Activated CD8-positive, alpha-beta T cell treated with anti-CD3 and anti-CD28 coated beads for 36 hours (primary cell): ENCODE results near the gene KRTAP9-7. TPM values are rescaled to one million over a fixed set of nuclear protein-coding genes. Genes with fewer than 3 reads are reported as not detected.
A peak's percentile ranks its signal among the peaks of the same experiment; 100 is the strongest.

ENCODE experiments used
- ATAC-seq: fragments of 200-7000 bp; cut with Tn5 transposase; one replicate; pipeline ENCODE4 v1.10.0; 2021; ENCODE audit warnings: mild to moderate bottlenecking, moderate library complexity
- CTCF ChIA-PET: fragments of 350-600 bp; sonication (Branson Sonifier 250); formaldehyde crosslinking; loops from one replicate; lab custom pipeline; 2021; ENCODE audit warnings: antibody characterized with exemption; lab: Charles Lee
- POLR2A ChIA-PET: fragments of 350-600 bp; sonication (Branson Sonifier 250); formaldehyde crosslinking; loops from one replicate; lab custom pipeline; 2021; ENCODE audit warnings: antibody characterized with exemption; lab: Charles Lee
- DNase-seq: peaks from one replicate; pipeline ENCODE4 v3.0.0-alpha.2; 2020
- H3K27ac Mint-ChIP-seq: one replicate; pipeline ENCODE4 v1.8.0; 2021; ENCODE audit warnings: mild to moderate bottlenecking, mixed read lengths
- H3K27me3 Mint-ChIP-seq: one replicate; pipeline ENCODE4 v1.8.0; 2021; ENCODE audit warnings: mixed read lengths
- H3K36me3 Mint-ChIP-seq: one replicate; pipeline ENCODE4 v1.8.0; 2021; ENCODE audit warnings: low read depth, mixed read lengths
- H3K4me1 Mint-ChIP-seq: one replicate; pipeline ENCODE4 v1.8.0; 2021; ENCODE audit warnings: low read depth, mixed read lengths
- H3K4me3 Mint-ChIP-seq: one replicate; pipeline ENCODE4 v1.8.0; 2021; ENCODE audit warnings: mild to moderate bottlenecking, moderate library complexity, mixed read lengths
- H3K9me3 Mint-ChIP-seq: one replicate; pipeline ENCODE4 v1.8.0; 2021; ENCODE audit warnings: mixed read lengths
- intact Hi-C: fragments of 100-400 bp; cut with micrococcal nuclease; formaldehyde crosslinking; loops from one replicate; pipeline ENCODE4 v1.10.0; 2022
- total RNA-seq, 2 experiments: library from RNA; stranded (reverse); gene quantifications; one replicate each; pipeline ENCODE4 v1.2.3, GENCODE V29; 2021
- TF ChIP-seq, protein P1 (sequence below): fragments of 200-600 bp; IDR thresholded peaks from one replicate; pipeline ENCODE4 v1.8.0; 2022; ENCODE audit warnings: antibody characterized with exemption, mild to moderate bottlenecking

Gene KRTAP9-7
- total RNA-seq, 2 experiments from 2014 or later, result not detected

DNA sequence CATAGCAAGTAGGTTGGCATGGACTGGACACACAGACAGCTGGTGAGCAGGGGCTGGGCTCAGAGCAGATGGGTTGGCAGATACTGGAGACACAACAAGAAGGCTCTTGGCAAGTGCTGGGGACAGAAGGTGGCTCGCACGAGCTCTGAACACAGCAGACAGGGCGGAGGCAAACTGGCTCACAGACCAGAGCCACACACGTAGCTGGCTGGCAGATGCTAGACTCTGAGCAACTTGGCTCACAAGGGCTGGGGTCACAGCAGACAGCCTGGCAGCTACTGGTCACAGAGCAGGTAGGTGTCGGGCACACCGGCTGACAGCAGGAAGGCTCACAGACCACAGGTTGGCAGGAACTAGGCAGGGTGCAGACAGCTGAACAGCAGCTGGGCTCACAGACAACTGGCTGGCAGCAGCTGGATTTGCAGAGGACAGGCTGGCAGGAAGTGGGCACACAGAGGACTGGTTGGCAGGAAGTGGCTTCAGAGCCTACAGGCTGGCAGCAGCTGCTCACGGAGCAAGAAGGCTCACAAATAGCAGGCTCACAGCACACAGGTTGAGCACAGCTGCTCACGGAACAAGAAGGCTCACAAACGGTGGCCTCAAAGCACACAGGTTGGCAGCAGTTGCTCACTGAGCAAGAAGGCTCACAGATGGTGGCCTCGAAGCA, 32.9 kb downstream of the KRTAP9-7 start:
- Mint-ChIP-seq H3K27ac (peak overlapping the region; percentile 86), H3K36me3 (no peaks in the 10 kb centered on the region), H3K9me3 (no peaks in the 10 kb centered on the region), H3K4me3 (peak overlapping the region; percentile 54), H3K27me3 (no peaks in the 10 kb centered on the region), H3K4me1 (peaks cover 47% of the 10 kb centered on the region)
- ATAC-seq, result peak; percentile 79
- intact Hi-C loops, result no loop called here
- DNase-seq, result peak; percentile 73
- TF ChIP-seq, protein P1, sequence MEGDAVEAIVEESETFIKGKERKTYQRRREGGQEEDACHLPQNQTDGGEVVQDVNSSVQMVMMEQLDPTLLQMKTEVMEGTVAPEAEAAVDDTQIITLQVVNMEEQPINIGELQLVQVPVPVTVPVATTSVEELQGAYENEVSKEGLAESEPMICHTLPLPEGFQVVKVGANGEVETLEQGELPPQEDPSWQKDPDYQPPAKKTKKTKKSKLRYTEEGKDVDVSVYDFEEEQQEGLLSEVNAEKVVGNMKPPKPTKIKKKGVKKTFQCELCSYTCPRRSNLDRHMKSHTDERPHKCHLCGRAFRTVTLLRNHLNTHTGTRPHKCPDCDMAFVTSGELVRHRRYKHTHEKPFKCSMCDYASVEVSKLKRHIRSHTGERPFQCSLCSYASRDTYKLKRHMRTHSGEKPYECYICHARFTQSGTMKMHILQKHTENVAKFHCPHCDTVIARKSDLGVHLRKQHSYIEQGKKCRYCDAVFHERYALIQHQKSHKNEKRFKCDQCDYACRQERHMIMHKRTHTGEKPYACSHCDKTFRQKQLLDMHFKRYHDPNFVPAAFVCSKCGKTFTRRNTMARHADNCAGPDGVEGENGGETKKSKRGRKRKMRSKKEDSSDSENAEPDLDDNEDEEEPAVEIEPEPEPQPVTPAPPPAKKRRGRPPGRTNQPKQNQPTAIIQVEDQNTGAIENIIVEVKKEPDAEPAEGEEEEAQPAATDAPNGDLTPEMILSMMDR, result no peak
- CTCF ChIA-PET, result interaction anchor here (1.1 to 3.1 kb wide), 4 partner anchors 14 to 490 kb away, joined by 3 to 22 read pairs (median 6); no protein-coding TSS in a partner anchor
- POLR2A ChIA-PET, result interaction anchor here (0.6 to 1.1 kb wide), 2 partner anchors 10 to 33 kb away, joined by 3 read pairs; no protein-coding TSS in a partner anchor

DNA sequence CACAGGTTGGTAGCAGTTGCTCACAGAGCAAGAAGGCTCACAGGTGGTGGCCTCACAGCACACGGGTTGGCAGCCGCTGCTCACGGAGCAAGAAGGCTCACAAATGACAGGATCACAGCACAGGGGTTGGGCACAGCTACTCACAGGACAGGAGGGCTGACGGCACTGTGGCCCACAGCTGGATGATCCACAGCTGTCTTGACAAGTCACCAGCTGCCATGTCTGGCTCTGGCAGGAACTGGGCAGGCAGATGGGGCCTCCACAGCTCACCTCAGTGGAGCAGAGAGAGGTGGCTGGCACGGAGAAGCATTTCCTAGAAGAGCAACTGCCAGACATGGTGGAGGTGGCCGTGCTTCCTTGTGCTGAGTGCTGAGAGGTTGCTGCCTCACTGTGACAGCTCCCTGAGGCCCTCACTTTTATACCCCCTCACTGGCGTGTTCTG, 33.4 kb downstream of the KRTAP9-7 start, which contains the start of gene KRTAP16-1:
Gene KRTAP16-1, minus strand, starts transcription at position 392 of the 442 bp plus-strand sequence. Its CDS starts 56 bp downstream, at position 336.
- H3K9me3 Mint-ChIP-seq, result no peaks in the 10 kb centered on the region
- peaks cover 47% of the 10 kb centered on the region for H3K4me1 Mint-ChIP-seq
- ATAC-seq (peak; percentile 63), DNase-seq (peak; percentile 60)
- intact Hi-C loops, result no loop called here
- ChIA-PET POLR2A (interaction anchor here (0.6 to 1.1 kb wide), 2 partner anchors 9 to 32 kb away, joined by 3 read pairs; no protein-coding TSS in a partner anchor), CTCF (interaction anchor here (1.2 to 3.1 kb wide), 3 partner anchors 13 to 240 kb away, joined by 4 to 22 read pairs (median 7); no protein-coding TSS in a partner anchor)
- peak within 1 kb of the TSS; percentile 86 for H3K27ac Mint-ChIP-seq
- peak within 1 kb of the TSS; percentile 54 for H3K4me3 Mint-ChIP-seq
- TF ChIP-seq, protein P1, result no peak
- H3K27me3 Mint-ChIP-seq, result no peaks in the 10 kb centered on the region
- no peaks in the 10 kb centered on the region for H3K36me3 Mint-ChIP-seq

DNA sequence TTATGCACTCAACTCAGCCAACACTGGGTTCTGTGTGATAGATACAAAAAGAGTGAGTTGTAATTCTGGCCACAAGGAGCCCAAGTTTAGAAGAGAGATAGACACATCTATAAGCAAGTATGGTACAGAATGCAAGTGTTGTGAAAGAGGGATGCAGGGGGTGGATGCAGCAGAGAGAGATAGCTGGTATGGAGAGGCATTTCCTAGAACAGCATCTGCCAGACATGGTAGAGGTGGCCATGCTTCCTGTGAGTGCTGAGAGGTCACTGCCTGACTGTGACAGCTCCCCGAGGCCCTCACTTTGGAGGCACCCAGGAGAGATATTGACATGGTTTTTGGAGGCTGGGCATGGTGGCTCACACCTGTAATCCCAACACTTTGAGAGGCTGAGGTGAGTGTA, 35.6 kb downstream of the KRTAP9-7 start:
- Mint-ChIP-seq H3K4me3 (no peak overlapping the region), H3K4me1 (peaks cover 47% of the 10 kb centered on the region), H3K27ac (no peak overlapping the region), H3K27me3 (no peaks in the 10 kb centered on the region), H3K9me3 (no peaks in the 10 kb centered on the region), H3K36me3 (no peaks in the 10 kb centered on the region)
- POLR2A ChIA-PET, result no interaction called here
- intact Hi-C loops, result no loop called here
- TF ChIP-seq, protein P1, result no peak
- CTCF ChIA-PET, result no interaction called here
- ATAC-seq, result no peak
- no peak for DNase-seq

DNA sequence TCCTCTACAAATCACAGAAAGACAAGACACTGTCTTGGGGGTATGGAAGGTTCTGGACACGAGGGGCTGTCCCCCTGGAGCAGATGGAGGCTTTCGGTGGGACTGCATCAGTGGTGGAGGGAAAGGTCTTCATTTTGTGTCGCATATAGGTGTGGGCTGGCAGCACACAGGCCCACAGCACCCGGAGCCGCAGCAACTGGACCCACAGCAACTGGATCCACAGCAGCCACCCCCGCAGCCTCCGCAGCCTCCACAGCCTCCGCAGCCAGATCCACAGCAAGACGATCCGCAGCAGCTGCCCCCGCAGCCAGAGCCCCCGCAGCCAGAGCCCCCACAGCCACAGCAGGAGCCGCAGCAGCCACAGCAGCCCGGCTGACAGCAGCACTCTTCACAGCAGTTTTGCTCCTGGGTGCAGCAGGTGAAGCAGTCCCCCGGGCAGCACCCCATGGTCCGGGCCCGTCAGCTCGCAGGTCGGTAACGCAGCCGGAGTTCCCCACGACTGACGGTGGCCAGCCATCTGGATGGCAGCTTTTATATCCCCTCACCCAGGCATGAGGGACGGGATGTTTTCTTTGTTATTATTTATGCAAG, 39.8 kb downstream of the KRTAP9-7 start, which contains the start of gene KRTAP17-1:
Gene KRTAP17-1, minus strand, starts transcription at position 507 of the 591 bp plus-strand sequence. Its CDS starts 60 bp downstream, at position 447.
- ATAC-seq, result no peak
- Mint-ChIP-seq H3K36me3 (no peaks in the 10 kb centered on the region), H3K9me3 (peaks cover 9% of the 10 kb centered on the region), H3K4me1 (peaks cover 10% of the 10 kb centered on the region), H3K4me3 (no peak within 1 kb of the TSS), H3K27me3 (no peaks in the 10 kb centered on the region), H3K27ac (no peak within 1 kb of the TSS)
- DNase-seq, result no peak
- TF ChIP-seq, protein P1, result no peak
- POLR2A ChIA-PET, result no interaction called here
- intact Hi-C loops, result no loop called here
- CTCF ChIA-PET, result interaction anchor here (0.9 to 3.1 kb wide), 3 partner anchors 7 to 21 kb away, joined by 3 to 21 read pairs (median 3); no protein-coding TSS in a partner anchor
